DMS 273 treated with DMSO at 0.1 percent for 48 hours (cell line): ENCODE measurements around the gene NCMAP.
"Not testable (repeated sequence)": the region's sequence is repeated elsewhere in the genome, so short reads cannot be mapped to it uniquely, and the experiment has no call there.

Experiments
- DNase-seq: peaks from one replicate; lab custom pipeline; 2025; lab: John Stamatoyannopoulos, UW

NCMAP gene

GRCh38 chr1:24541711-24542346 is 14.1 kb upstream of the NCMAP start:
- no peak for DNase-seq

DNA sequence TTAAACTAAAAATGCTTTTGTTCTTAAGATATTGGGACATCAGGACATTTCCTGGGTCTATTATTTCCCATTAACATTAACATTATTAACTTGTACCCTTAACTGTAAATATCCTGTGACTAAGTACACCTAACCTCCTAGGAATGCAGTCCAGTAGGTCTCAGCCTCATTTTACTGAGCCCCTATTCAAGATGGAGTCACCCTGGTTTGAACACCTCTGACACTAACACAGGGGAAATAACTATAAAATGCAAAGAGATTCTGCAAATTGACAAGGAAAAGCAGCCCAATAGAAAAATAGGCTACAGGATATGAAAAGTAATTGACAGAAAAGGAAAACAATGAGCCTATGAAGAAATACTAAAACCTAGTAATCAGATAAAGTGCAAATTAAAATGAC is 11.6 kb upstream of the NCMAP start:
- no peak for DNase-seq

- DNase-seq: no peak
These were observed 10.2 kb upstream of the NCMAP start for GRCh38 chr1:24545662-24546061.

DNA sequence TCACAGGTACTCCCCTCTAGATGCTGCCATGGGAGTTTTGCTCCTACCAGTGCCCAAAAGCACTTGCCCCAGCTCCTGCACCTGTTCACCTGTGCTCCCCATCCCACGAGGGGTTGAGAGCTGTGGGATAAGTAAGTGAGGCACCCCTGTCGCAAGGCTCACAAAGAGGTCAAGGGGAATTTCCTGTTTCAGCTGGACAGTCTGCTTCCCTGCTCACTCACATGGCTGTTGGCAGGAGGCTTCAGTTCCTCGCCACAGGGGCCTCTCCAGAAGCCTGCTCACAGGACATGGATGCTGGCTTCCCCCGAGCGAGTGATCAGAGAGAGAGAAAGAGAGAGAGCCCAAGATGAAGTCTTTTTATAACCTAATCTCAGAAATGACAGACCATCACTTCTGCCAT is 8.7 kb upstream of the NCMAP start:
- no peak for DNase-seq

- DNase-seq: no peak
These were observed 7.8 kb upstream of the NCMAP start for GRCh38 chr1:24548070-24548469.

DNA sequence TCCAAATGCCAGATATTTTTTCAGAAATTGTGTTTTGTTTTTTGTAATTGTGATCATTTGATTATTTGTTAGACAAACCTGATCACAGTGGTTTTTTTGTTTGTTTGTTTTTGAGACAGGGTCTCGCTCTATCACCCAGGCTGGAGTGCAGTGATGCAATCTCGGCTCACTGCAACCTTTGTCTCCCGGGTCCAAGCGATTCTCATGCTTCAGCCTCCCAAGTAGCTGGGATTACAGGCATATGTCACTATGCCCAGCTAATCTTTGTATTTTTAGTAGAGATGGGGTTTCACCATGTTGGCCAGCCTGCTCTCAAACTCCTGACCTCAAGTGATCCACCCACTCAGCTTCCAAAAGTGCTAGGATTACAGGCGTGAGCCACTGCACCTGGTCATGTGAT is 6.7 kb upstream of the NCMAP start:
- not testable (repeated sequence) for DNase-seq

DNA sequence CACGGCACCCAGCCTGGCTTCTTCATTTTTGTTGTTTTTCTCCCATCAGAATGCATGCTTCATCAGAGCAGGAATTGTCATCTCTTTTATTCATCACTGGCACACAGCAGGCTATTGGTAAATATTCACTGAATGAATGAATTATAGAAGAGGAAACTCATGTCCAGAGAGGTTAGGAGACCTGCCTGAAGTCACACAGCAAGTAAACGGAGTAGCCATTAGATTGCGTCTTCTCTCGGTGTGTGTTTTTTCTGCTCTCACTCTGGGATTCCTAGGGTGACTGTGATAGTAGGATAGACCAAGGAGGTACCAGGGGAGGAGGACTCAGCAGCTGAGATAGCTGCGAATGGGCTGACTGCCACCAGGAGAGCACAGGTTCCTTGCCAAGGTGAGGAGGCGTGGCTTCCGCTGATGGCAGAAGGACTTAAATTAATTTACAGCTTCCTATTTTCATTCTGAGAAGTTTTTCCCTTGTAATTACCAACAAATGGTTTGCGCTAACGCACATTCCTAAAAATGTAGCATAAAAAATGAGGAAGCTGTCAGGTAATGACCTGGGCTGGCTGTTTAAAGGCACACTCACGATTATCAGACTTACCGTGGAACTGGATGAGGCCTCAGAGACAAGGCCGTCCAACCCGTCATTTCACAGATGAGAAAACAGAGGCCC is 4.5 kb upstream of the NCMAP start:
- DNase-seq: no peak

DNA sequence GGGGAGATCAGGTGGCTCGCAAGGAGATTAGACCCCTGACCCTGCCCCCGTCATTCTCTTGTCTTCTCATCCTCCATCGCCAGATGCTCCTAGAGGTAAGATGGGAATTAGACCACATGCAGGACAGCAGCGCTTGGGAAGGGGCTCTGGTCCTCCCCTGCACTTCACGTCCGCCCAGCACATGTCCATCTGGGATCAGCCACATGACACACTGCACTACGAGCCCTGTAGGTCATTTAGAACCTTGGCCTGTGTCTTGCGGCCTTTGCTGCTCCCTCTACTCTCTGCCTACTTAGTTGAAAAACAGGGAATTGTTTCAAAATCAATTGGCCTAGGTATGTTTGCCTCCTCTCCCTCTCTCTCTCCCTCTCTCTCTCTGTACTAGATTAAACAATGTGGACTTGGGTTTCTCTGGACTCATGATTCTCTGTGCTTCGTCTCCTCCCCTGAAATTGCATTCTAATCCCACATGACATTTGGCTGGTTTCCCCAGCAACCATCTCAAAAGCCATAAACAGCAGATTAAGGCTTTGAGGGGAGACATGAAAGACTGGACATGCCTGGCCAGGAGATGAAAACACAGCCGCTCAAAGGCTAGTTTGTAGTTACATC is 3.8 kb upstream of the NCMAP start:
- DNase-seq: no peak

- DNase-seq: no peak
These were observed 2.0 kb upstream of the NCMAP start for GRCh38 chr1:24553931-24554330.

DNA sequence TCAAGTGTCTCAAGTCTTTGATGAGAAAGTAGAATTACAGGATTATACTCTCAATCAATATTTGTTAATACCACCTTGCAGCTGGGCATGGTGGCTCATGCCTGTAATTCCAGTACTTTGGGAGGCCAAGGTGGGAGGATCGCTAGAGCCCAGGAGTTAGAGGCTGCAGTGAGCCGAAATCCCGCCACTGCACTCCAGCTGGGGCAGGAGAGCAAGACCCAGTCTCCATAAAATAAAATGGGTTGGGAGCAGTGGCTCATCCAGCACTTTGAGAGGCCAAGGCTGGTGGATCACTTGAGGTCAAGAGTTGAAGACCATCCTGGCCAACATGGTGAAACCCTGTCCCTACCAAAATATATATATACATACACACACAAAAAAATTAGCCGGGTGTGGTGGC is 1.2 kb upstream of the NCMAP start:
- no peak for DNase-seq

DNA sequence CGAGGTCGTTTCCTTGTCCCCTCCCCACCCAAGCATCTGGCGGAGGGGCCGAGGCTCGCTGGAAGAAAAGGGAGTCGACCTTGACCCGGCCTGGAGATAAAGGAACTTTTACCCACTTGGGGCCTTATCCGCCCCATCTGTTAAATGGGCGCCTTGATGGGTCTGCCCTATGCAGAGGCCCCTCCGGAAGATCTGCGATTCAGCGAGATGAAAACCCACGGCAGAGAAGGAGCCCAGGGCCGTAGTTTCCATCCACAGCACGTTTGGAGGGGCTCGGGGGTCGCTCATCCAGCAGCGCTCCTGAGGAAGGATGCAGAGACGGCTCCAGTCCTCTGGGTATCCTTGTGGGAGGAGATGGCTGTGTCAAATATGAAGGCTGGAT is 518 bp downstream of the NCMAP start:
- no peak for DNase-seq

DNA sequence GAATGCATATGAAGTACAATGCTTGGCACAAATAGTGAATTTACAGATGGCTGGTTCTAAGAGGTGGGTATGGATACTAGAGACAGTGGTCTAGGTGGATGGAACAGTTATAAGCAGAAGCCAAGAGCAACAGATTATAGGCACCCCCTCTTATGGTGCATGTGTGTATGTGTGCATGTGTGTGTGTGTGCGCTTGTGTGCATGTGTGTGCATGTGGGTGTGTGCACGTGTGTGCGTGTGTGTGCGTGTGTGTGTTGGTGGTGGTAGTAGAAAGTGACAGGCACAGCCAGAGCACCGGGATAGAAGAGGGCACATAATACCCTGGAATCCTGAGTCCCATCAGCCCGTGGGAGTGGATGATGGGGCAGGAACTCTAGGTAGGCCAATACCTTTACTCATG is 1.3 kb downstream of the NCMAP start:
- no peak for DNase-seq

DNA sequence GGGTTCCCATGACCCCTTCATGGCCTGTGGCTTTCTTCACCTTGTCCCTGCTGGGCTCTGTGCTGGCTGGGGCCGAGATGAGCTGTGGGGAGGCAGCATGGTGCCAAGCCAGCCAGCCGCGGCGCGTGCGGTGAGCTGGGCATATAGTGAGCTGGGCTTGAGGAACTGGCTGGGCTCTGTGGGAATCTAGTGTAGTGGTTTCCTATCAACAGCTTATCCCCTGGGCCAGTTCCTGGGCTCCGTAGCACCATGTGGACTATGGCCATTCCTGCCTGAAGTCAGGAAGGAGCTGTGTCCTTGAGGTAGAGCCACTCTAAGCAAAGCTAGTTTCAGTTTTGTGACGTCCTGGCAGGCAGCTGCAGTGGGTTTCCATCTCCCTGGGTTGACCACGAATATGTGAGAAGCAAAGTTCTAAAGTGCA is 1.8 kb downstream of the NCMAP start:
- no peak for DNase-seq

GRCh38 chr1:24558455-24558854 is 2.6 kb downstream of the NCMAP start:
- no peak for DNase-seq

DNA sequence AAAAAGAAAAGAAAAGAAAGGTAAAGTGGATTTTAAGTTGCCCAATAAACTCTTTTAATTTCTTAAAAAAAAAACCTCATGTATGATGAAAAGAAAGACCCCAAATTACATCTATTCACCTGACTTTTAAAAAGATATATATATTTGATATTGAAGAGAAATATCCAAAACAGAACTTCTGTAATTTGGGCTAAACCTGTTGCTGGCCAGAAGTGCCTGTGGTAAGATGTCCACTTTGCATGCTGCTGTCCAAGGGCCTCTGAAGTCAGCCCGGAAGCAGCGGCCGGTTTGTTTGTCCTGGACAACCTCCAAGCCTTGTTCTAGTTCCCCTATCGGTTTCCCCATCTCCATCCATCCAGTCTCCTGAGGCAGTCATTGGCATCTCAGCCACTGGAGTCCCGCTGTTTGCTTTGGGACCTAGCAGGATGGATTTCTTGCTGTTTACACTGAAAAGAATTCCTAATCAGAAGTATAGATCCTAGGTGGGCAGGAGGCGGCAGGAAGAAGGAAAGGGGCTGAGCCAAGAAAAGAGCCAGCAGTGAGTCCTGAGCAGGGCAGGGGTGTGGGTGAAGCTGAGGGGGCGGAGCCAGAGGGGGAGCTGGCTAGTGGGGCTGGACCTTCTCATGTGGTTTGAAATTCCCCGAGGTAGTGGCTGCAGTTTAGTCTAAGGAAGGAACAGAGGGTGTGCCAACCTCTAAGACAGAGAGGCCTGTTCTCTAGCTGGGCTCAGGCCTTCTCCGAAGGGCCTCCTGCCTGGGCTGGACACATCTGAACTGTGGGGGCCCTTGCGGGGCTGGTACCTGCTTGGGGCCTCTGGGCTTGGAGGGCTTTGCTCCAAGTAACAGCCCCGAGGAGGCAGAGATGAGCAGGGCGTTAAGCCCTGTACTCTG is 3.3 kb downstream of the NCMAP start:
- no peak for DNase-seq

GRCh38 chr1:24560361-24560760 is 4.5 kb downstream of the NCMAP start:
- no peak for DNase-seq

DNA sequence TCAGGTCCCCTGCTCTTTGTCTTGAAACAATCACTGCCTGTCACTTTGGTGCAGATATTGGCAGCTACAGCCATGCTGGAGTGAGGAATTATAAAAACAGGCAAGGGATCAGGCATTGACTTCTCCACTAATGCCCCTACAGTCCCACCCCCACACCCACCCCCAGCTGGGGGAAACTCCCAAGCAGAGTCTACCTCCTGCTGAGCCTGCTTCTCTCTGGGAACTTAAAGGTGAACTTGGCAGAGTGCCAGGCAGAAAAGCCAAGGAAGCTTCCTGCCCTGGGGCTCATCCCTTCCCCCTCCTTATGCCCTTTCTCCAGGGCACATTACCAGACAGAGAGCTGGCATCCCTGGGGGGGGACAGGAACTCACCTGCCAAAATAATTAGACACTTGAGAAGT is 6.7 kb downstream of the NCMAP start:
- DNase-seq: no peak

DNA sequence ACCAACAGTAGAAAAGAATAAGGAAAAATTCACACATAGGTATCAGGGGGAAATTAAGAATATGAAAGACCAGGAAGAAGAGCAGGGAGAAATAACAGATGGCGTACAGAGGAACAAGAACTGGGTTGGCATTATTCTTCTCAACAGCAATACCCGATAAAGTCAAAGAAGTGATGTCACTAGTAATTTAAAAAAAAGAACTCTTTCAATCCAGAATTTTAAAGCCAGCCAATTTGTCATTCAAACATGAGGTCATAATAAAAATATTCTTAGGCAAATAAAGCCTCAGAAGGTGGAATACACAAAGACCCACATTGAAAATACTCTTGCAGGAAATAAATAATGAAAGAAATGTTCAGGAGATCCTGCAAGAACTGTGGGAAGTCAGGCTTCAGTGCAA is 8.8 kb downstream of the NCMAP start:
- no peak for DNase-seq

- no peak for DNase-seq
These were observed 10.5 kb downstream of the NCMAP start for GRCh38 chr1:24566236-24566867.

GRCh38 chr1:24567792-24568388 is 12.0 kb downstream of the NCMAP start:
- no peak for DNase-seq

DNA sequence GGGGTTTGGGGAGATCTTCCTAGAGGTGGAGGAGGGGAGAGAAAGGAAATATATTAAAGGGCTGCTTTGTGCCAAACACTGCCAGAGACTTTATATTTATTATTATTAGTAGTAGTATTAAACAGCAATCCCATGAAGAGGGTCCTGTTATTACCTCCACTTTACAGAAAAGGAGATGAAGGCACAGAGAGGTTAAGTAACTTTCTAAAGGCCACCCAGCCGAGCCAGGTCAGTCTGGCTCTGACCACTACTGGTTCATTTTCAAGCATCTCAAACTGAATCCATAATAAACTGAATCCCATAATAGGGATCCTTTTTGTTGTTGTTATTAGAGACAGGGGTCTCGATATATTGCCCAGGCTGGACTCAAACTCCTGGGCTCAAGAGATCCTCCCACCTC is 12.6 kb downstream of the NCMAP start:
- no peak for DNase-seq
